ENCODE data around the gene PLAC9. TPM values are rescaled to one million over a fixed set of nuclear protein-coding genes. Genes with fewer than 3 reads are reported as not detected.
"Not testable (repeated sequence)": the region's sequence is repeated elsewhere in the genome, so short reads cannot be mapped to it uniquely, and the experiment has no call there.

PLAC9 gene
- polyA plus RNA-seq, 6 donors from 2014 or later, result not detected

- H3K4me1 Mint-ChIP-seq, result peaks cover 17 to 31% (median 19%) of the 10 kb centered on the region in 3 donors
- DNase-seq; ATAC-seq (ENCODE audit: low read depth in 2 of 2); H3K9me3 Mint-ChIP-seq: not testable (repeated sequence)
- peak overlapping the region in 3 of 8 donors; percentile 1 to 16 (median 15) for H3K4me3 Mint-ChIP-seq
- peaks cover 4 to 15% (median 14%) of the 10 kb centered on the region in 3 donors for H3K27me3 Mint-ChIP-seq
- peaks cover 15 to 16% of the 10 kb centered on the region in 2 donors for H3K36me3 Mint-ChIP-seq
- H3K27ac Mint-ChIP-seq, result peak overlapping the region in 5 of 6 donors; percentile 39 to 75 (median 53)
Observed at GRCh38 chr10:80145406-80146308, 13.1 kb downstream of the PLAC9 start.

- H3K27ac Mint-ChIP-seq, result peak overlapping the region in 1 of 6 donors; percentile 18
- H3K4me1 Mint-ChIP-seq, result peaks cover 17 to 31% (median 19%) of the 10 kb centered on the region in 3 donors
- peak overlapping the region in 1 of 8 donors; percentile 33 for H3K4me3 Mint-ChIP-seq
- H3K9me3 Mint-ChIP-seq, result peaks cover 0 to 6% (median 3%) of the 10 kb centered on the region in 7 donors
- H3K36me3 Mint-ChIP-seq, result peaks cover 20 to 23% of the 10 kb centered on the region in 2 donors
- ATAC-seq (ENCODE audit: low read depth in 2 of 2) (no peak), DNase-seq (no peak)
- peaks cover 0 to 2% (median 1%) of the 10 kb centered on the region in 3 donors for H3K27me3 Mint-ChIP-seq
Observed at GRCh38 chr10:80146918-80147317, 14.4 kb downstream of the PLAC9 start.

- Mint-ChIP-seq H3K4me1 (peaks cover 17 to 34% (median 19%) of the 10 kb centered on the region in 3 donors), H3K9me3 (peaks cover 0 to 6% (median 3%) of the 10 kb centered on the region in 7 donors), H3K4me3 (no peak overlapping the region), H3K27me3 (no peaks in the 10 kb centered on the region), H3K36me3 (peaks cover 20 to 36% of the 10 kb centered on the region in 2 donors), H3K27ac (peak overlapping the region in 2 of 6 donors; percentile 85 to 88)
- no peak for DNase-seq
- no peak for ATAC-seq (ENCODE audit: low read depth in 2 of 2)
Observed at GRCh38 chr10:80148166-80148805, 15.8 kb downstream of the PLAC9 start.

GRCh38 chr10:80149123-80149522 lies 16.6 kb downstream of the PLAC9 start:
- ATAC-seq (ENCODE audit: low read depth in 2 of 2) (no peak), DNase-seq (no peak)
- Mint-ChIP-seq H3K4me1 (peaks cover 11 to 26% (median 13%) of the 10 kb centered on the region in 3 donors), H3K27me3 (no peaks in the 10 kb centered on the region), H3K27ac (peak overlapping the region in 2 of 6 donors; percentile 1 to 69), H3K4me3 (no peak overlapping the region), H3K9me3 (peaks cover 0 to 6% (median 3%) of the 10 kb centered on the region in 7 donors), H3K36me3 (peaks cover 20 to 41% of the 10 kb centered on the region in 2 donors)

- Mint-ChIP-seq H3K4me3 (no peak overlapping the region), H3K27ac (peak overlapping the region in 1 of 6 donors; percentile 66), H3K4me1 (peaks cover 4 to 18% (median 5%) of the 10 kb centered on the region in 3 donors), H3K36me3 (peaks cover 27 to 49% of the 10 kb centered on the region in 2 donors), H3K27me3 (no peaks in the 10 kb centered on the region), H3K9me3 (peaks cover 0 to 6% (median 3%) of the 10 kb centered on the region in 7 donors)
- ATAC-seq (ENCODE audit: low read depth in 2 of 2), result no peak
- no peak for DNase-seq
Observed at GRCh38 chr10:80150172-80150571, 17.6 kb downstream of the PLAC9 start.

- peaks cover 0 to 6% (median 3%) of the 10 kb centered on the region in 7 donors for H3K9me3 Mint-ChIP-seq
- peak overlapping the region in 3 of 6 donors; percentile 52 to 86 (median 66) for H3K27ac Mint-ChIP-seq
- peaks cover 34 to 73% of the 10 kb centered on the region in 2 donors for H3K36me3 Mint-ChIP-seq
- no peak for DNase-seq
- H3K4me3 Mint-ChIP-seq, result peak overlapping the region in 1 of 8 donors; percentile 69
- H3K27me3 Mint-ChIP-seq, result no peaks in the 10 kb centered on the region
- no peak for ATAC-seq (ENCODE audit: low read depth in 2 of 2)
- H3K4me1 Mint-ChIP-seq, result peaks cover 0 to 4% (median under 1%) of the 10 kb centered on the region in 3 donors
Observed at GRCh38 chr10:80152820-80153219, 20.3 kb downstream of the PLAC9 start.

DNA sequence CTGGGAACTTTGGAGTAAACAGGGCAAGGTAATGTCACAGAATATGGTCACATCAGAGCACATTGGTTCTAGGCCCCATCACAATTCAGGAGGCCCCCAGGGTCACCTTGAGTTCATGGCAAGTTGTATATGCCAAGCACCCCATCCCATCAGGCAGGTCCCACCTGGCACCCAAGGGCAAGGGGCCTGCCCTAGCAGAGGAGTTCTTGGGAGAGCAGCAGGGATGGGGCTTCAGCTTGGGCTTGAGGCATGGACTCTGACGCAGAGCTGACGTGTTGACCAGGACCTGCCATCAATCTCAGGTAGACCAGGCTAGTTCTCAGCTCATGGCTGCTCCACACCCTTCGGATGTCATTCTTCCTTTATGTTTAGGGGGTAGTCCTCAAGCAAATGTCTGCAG lies 20.9 kb downstream of the PLAC9 start:
- Mint-ChIP-seq H3K27ac (peak overlapping the region in 2 of 6 donors; percentile 25 to 45), H3K4me1 (peaks cover 0 to 4% (median 0%) of the 10 kb centered on the region in 3 donors), H3K36me3 (peaks cover 34 to 78% of the 10 kb centered on the region in 2 donors)

GRCh38 chr10:80154626-80154977 lies 22.1 kb downstream of the PLAC9 start:
- peak overlapping the region in 1 of 6 donors; percentile 26 for H3K27ac Mint-ChIP-seq

More for the DNA sequence above, 20.9 kb downstream of the PLAC9 start:
- Mint-ChIP-seq H3K27me3 (no peaks in the 10 kb centered on the region), H3K9me3 (peaks cover 0 to 6% (median 3%) of the 10 kb centered on the region in 7 donors), H3K4me3 (no peak overlapping the region)
- DNase-seq, result no peak
- ATAC-seq (ENCODE audit: low read depth in 2 of 2), result no peak

DNA sequence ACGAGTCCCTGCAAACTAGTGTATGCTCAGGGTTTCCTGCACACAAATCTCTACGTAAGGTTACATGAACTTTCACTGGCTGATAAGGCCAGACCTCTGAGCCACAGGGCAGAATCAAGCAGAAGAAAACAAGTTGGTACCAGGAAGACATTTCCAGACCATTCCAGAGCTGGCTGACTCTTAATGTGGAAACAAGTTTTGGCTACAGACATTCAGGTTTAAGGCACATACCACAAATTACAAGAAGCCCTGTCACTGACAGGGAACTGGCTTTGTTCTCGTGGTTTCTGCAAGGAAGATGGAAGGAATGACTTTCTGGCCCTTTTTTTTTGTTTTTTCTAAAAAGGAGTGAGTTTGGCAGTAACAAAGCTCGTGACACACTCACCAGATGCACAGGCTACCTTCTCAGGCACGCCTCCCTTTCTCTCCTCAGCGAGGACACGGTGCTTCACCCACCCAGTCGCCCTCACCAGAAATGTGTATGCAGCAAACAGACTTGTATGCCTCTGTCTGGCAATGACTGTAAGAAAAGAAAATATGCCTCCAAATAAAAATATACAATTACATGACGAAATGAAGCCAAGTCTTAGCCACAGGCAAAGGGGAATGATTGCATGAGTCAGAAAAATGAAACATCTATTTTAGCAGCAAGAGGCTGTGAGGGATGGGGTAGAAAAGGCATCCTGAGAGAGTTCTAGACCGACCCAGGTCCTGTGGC lies 22.6 kb downstream of the PLAC9 start:
- peaks cover 0 to 4% (median 0%) of the 10 kb centered on the region in 3 donors for H3K4me1 Mint-ChIP-seq
- no peaks in the 10 kb centered on the region for H3K27me3 Mint-ChIP-seq
- H3K27ac Mint-ChIP-seq, result peak overlapping the region in 3 of 6 donors; percentile 26 to 64 (median 47)
- H3K9me3 Mint-ChIP-seq, result peaks cover 0 to 5% (median 2%) of the 10 kb centered on the region in 7 donors
- H3K36me3 Mint-ChIP-seq, result peaks cover 24 to 80% of the 10 kb centered on the region in 2 donors
- H3K4me3 Mint-ChIP-seq, result peak overlapping the region in 1 of 8 donors; percentile 10
- ATAC-seq (ENCODE audit: low read depth in 2 of 2) (no peak), DNase-seq (no peak)

More at GRCh38 chr10:80154626-80154977, 22.1 kb downstream of the PLAC9 start:
- Mint-ChIP-seq H3K4me1 (peaks cover 0 to 4% (median 0%) of the 10 kb centered on the region in 3 donors), H3K36me3 (peaks cover 24 to 77% of the 10 kb centered on the region in 2 donors), H3K4me3 (no peak overlapping the region), H3K9me3 (peaks cover 0 to 5% (median 2%) of the 10 kb centered on the region in 7 donors), H3K27me3 (no peaks in the 10 kb centered on the region)
- DNase-seq, result no peak
- no peak for ATAC-seq (ENCODE audit: low read depth in 2 of 2)

DNA sequence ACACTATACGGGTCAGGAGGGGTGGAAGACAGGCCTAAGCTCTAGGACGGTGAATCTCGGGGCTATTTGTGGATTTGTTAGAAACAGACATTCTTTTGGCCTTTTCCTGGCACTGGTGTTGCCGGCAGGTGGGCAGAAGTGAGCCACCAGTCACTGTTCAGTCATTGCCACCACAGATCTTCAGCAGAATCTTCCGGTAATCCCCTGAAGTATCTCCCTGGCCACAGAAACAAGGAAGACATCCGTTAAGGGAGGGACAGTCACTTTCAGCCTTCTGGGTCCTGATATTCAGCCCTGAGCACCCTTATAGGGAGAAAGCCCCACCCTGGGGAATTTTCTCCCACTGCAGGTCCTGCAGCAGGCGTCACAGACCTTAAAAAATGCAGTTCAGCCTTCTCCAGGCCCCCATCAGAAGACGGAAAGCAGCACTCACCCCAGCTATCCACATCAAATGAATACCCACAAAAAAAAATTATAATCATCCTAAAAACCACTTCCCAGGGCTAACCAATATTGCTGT lies 23.2 kb downstream of the PLAC9 start:
- Mint-ChIP-seq H3K36me3 (peaks cover 18 to 80% of the 10 kb centered on the region in 2 donors), H3K9me3 (no peaks in the 10 kb centered on the region), H3K4me3 (no peak overlapping the region), H3K27ac (peak overlapping the region in 1 of 6 donors; percentile 26), H3K4me1 (peaks cover 0 to 4% (median 0%) of the 10 kb centered on the region in 3 donors), H3K27me3 (no peaks in the 10 kb centered on the region)
- no peak for DNase-seq
- no peak for ATAC-seq (ENCODE audit: low read depth in 2 of 2)

- DNase-seq (no peak), ATAC-seq (ENCODE audit: low read depth in 2 of 2) (no peak)
- Mint-ChIP-seq H3K4me1 (peaks cover 0 to 4% (median 1%) of the 10 kb centered on the region in 3 donors), H3K36me3 (peaks cover 14 to 82% of the 10 kb centered on the region in 2 donors), H3K27me3 (no peaks in the 10 kb centered on the region), H3K4me3 (no peak overlapping the region), H3K27ac (peak overlapping the region in 1 of 6 donors; percentile 26), H3K9me3 (no peaks in the 10 kb centered on the region)
Observed at GRCh38 chr10:80156216-80156615, 23.7 kb downstream of the PLAC9 start.

DNA sequence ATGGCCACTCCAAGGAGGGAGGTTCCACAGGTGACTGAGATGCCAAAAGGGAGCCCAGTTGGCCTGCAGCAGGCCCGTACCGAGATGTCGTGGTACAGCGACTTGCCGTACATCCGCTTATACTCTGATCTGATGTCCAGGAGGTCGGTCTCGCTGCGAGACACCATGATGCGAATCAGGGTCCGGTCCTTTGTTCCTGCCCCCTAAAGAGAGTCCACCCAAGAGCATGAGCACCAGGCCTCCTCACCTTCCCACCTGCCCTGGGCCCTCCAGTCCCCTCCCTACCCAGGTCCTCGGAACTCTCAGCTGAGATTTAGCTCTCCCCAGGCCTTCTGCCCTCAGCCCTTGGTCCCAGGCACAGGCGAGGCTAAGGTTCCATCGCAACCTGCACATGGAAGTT lies 25.0 kb downstream of the PLAC9 start:
- Mint-ChIP-seq H3K27ac (peak overlapping the region in 2 of 6 donors; percentile 38 to 83), H3K4me3 (no peak overlapping the region), H3K9me3 (no peaks in the 10 kb centered on the region), H3K4me1 (peaks cover 0 to 4% (median 3%) of the 10 kb centered on the region in 3 donors), H3K36me3 (peaks cover 14 to 78% of the 10 kb centered on the region in 2 donors), H3K27me3 (no peaks in the 10 kb centered on the region)
- ATAC-seq (ENCODE audit: low read depth in 2 of 2) (no peak), DNase-seq (no peak)
